Measurements from ENCODE around the gene TBCK. TPM values are rescaled to one million over a fixed set of nuclear protein-coding genes. Genes with fewer than 3 reads are reported as not detected.

TBCK gene
- total and polyA plus RNA-seq, 2 of the 8 experiments (the other 6 are each of a cell fraction or from before 2014, with no cell fraction given), result 10.2 to 18.7 TPM

DNA sequence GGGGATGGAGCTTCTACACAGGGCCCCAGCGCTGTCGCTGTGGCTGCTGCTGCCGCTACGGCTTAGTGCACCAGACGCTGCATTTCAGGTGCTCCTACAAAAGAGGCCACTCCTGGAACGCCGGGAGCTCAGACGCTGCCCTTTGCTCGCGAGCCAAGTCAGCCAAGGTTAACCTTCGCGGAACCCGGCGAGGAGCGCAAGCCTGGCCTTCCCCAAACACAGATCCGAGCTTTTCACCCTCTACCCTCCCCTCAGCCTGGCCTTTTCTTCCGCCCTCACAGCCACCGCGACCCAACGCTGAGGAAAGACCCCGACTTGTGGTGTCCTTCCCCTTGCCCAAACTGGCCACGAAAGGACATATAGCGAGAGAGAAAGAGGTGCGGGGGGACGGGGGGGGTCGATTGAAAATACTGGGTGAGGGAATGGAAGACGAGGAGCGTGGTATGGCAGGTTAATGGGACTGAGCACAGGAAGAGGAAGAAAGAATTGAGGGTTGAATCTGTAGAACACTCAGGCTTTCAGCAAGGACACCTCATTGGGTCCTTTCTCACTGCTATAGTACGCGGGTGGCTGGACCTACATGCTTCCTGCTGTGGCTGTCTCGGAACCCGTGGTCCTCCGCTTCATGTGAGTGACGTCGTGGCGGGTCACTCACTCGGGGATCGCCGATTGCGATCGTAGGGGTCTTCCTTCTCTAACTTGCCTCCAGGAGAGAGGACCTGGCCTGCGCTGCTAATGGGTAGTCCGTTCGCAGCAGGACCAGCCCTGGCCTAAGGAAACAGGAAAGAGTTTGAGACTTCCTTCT is at the start of gene TBCK, which contains the start of gene AIMP1 (continued):
- TF ChIP-seq PHF8 (conservative IDR thresholded peaks at IDR 0.05; ENCODE audit: low read depth, low read length) (peak; percentile 95), ASH2L (IDR thresholded peaks at IDR 0.05; ENCODE audit: low read length) (peak; percentile 99), POLR2A (IDR thresholded peaks at IDR 0.05; ENCODE audit: control extremely low read depth in 1 of 2, low read depth in 2 of 2, low read length in 2 of 2) (peak; percentile 91 to 98), CHD1 (IDR thresholded peaks at IDR 0.05; ENCODE audit: low read depth, low read length) (no peak), SRF (IDR thresholded peaks at IDR 0.05; ENCODE audit: low read depth, low read length) (peak; percentile 73)
- TF ChIP-seq, protein P1, sequence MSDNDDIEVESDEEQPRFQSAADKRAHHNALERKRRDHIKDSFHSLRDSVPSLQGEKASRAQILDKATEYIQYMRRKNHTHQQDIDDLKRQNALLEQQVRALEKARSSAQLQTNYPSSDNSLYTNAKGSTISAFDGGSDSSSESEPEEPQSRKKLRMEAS (IDR thresholded peaks at IDR 0.05), result peak; percentile 64
